ENCODE measurements around the gene KLHL7.

The KLHL7 gene

DNA sequence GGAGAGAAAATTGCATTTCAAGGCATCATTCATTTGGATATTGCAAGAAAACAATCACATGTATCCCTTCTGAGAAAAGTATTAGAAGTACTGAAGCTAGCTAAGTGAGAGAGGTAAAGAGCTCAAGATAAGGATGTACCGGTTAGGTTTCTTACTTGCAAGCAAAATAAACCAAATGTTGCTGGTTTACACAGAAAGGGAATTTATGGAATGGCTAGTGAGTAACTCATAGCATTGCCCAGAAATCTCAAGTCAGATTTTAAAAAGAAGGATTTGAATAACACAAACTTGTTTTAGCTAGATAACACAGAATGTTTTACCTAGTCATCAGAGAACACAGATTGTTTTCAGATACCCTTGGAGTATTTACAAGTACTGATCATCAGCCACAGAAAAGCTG is 30.6 kb downstream of the KLHL7 start:
- no peak for ATAC-seq (ENCODE audit: insufficient read depth, low read depth)
- Histone ChIP-seq H3K79me2 (ENCODE audit: insufficient read depth, low read length) (no peaks in the 10 kb centered on the region), H3K9ac (ENCODE audit: low read depth, low read length) (no peak overlapping the region), H3K36me3 (ENCODE audit: insufficient read depth, low read length) (peaks cover 7% of the 10 kb centered on the region; the same call in 1 of the 2 replicates), H3K27me3 (ENCODE audit: insufficient read depth, low read length, poor library complexity) (no peaks in the 10 kb centered on the region), H3K4me1 (ENCODE audit: insufficient read depth, low read length) (no peaks in the 10 kb centered on the region), H4K20me1 (ENCODE audit: insufficient read depth, low read length) (no peaks in the 10 kb centered on the region), H2AFZ (ENCODE audit: low read depth, low read length) (no peak overlapping the region), H3K4me2 (ENCODE audit: insufficient read depth, low read length) (no peak overlapping the region), H3K4me3 (ENCODE audit: low read depth in 1 of 2, low read length in 2 of 2) (no peak overlapping the region), H3K9me3 (ENCODE audit: insufficient read depth, low read length, severe bottlenecking) (no peaks in the 10 kb centered on the region), H3K27ac (ENCODE audit: low read length) (no peak overlapping the region)
- TF ChIP-seq EZH2 (IDR thresholded peaks at IDR 0.05; ENCODE audit: borderline replicate concordance, low read depth, low read length, severe bottlenecking) (no peak), CTCF (IDR thresholded peaks at IDR 0.05; ENCODE audit: borderline replicate concordance, extremely low read depth, low read length, poor library complexity, severe bottlenecking) (no peak)
- DNase-seq: no peak

DNA sequence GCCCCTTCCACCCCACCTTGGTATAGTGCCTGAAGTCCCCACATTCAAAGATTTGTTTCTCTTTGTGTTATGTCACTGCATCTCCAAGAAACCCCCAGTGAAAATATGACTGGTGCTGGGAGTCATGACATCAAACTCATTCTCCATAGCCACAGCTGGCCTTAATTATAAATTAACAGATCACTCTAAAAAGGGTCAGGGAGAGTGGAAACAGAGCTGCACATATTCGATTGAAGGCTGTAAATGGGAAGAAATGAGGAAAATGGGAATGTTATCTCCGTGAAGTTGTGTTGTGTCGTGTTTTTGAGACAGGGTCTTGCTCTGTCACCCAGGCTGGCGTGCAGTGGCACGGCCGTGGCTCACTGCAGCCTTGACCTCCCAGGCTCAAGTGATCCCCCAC is 52.1 kb downstream of the KLHL7 start:
- Histone ChIP-seq H3K79me2 (ENCODE audit: insufficient read depth, low read length) (no peaks in the 10 kb centered on the region), H3K9ac (ENCODE audit: low read depth, low read length) (no peak overlapping the region), H4K20me1 (ENCODE audit: insufficient read depth, low read length) (no peaks in the 10 kb centered on the region), H3K4me3 (ENCODE audit: low read depth in 1 of 2, low read length in 2 of 2) (no peak overlapping the region), H3K4me1 (ENCODE audit: insufficient read depth, low read length) (no peaks in the 10 kb centered on the region), H3K27me3 (ENCODE audit: insufficient read depth, low read length, poor library complexity) (no peaks in the 10 kb centered on the region), H3K36me3 (ENCODE audit: insufficient read depth, low read length) (no peaks in the 10 kb centered on the region), H3K9me3 (ENCODE audit: insufficient read depth, low read length, severe bottlenecking) (no peaks in the 10 kb centered on the region), H3K4me2 (ENCODE audit: insufficient read depth, low read length) (no peak overlapping the region), H2AFZ (ENCODE audit: low read depth, low read length) (no peak overlapping the region), H3K27ac (ENCODE audit: low read length) (no peak overlapping the region)
- ATAC-seq (ENCODE audit: insufficient read depth, low read depth) (no peak), DNase-seq (no peak)
- TF ChIP-seq CTCF (IDR thresholded peaks at IDR 0.05; ENCODE audit: borderline replicate concordance, extremely low read depth, low read length, poor library complexity, severe bottlenecking) (no peak), EZH2 (IDR thresholded peaks at IDR 0.05; ENCODE audit: borderline replicate concordance, low read depth, low read length, severe bottlenecking) (no peak)

GRCh38 chr7:23158546-23158945 is 53.0 kb downstream of the KLHL7 start:
- Histone ChIP-seq H3K4me3 (ENCODE audit: low read depth in 1 of 2, low read length in 2 of 2) (no peak overlapping the region), H3K4me2 (ENCODE audit: insufficient read depth, low read length) (no peak overlapping the region), H4K20me1 (ENCODE audit: insufficient read depth, low read length) (no peaks in the 10 kb centered on the region), H3K27ac (ENCODE audit: low read length) (no peak overlapping the region), H2AFZ (ENCODE audit: low read depth, low read length) (no peak overlapping the region), H3K79me2 (ENCODE audit: insufficient read depth, low read length) (no peaks in the 10 kb centered on the region), H3K27me3 (ENCODE audit: insufficient read depth, low read length, poor library complexity) (no peaks in the 10 kb centered on the region), H3K9ac (ENCODE audit: low read depth, low read length) (no peak overlapping the region), H3K36me3 (ENCODE audit: insufficient read depth, low read length) (no peaks in the 10 kb centered on the region), H3K9me3 (ENCODE audit: insufficient read depth, low read length, severe bottlenecking) (no peaks in the 10 kb centered on the region), H3K4me1 (ENCODE audit: insufficient read depth, low read length) (no peaks in the 10 kb centered on the region)
- ATAC-seq (ENCODE audit: insufficient read depth, low read depth) (no peak), DNase-seq (no peak)
- no peak for TF ChIP-seq CTCF (IDR thresholded peaks at IDR 0.05; ENCODE audit: borderline replicate concordance, extremely low read depth, low read length, poor library complexity, severe bottlenecking)
- TF ChIP-seq EZH2 (IDR thresholded peaks at IDR 0.05; ENCODE audit: borderline replicate concordance, low read depth, low read length, severe bottlenecking): no peak

DNA sequence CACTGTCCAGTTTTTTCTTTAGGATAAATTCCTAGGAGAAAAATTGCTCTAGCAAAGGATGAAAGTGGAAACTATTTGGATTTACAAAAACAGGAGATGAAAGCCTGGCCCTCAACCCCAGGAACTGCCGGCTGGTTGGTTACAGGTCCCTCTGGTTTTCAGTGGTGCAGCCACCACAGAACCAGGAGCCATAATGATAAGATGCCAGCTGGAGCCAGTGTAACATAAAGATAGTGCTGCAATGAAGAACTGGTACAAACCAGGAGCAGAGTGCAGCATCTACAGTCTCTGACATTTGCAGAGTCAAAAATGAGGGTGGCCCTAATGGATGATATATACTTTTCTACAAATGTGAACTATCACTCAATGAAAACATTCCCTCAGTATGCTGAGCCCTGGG is 55.9 kb downstream of the KLHL7 start:
- Histone ChIP-seq H3K79me2 (ENCODE audit: insufficient read depth, low read length) (no peaks in the 10 kb centered on the region), H2AFZ (ENCODE audit: low read depth, low read length) (no peak overlapping the region), H3K4me3 (ENCODE audit: low read depth in 1 of 2, low read length in 2 of 2) (no peak overlapping the region), H3K4me2 (ENCODE audit: insufficient read depth, low read length) (no peak overlapping the region), H3K9me3 (ENCODE audit: insufficient read depth, low read length, severe bottlenecking) (no peaks in the 10 kb centered on the region), H4K20me1 (ENCODE audit: insufficient read depth, low read length) (no peaks in the 10 kb centered on the region), H3K27me3 (ENCODE audit: insufficient read depth, low read length, poor library complexity) (no peaks in the 10 kb centered on the region), H3K4me1 (ENCODE audit: insufficient read depth, low read length) (no peaks in the 10 kb centered on the region), H3K9ac (ENCODE audit: low read depth, low read length) (no peak overlapping the region), H3K27ac (ENCODE audit: low read length) (no peak overlapping the region), H3K36me3 (ENCODE audit: insufficient read depth, low read length) (no peaks in the 10 kb centered on the region)
- no peak for DNase-seq
- ATAC-seq (ENCODE audit: insufficient read depth, low read depth): no peak
- TF ChIP-seq EZH2 (IDR thresholded peaks at IDR 0.05; ENCODE audit: borderline replicate concordance, low read depth, low read length, severe bottlenecking) (no peak), CTCF (IDR thresholded peaks at IDR 0.05; ENCODE audit: borderline replicate concordance, extremely low read depth, low read length, poor library complexity, severe bottlenecking) (no peak)

All from DND-41 (cell line).